Fibroblast of lung (primary cell): ENCODE results near the gene TCHHL1.

Experiments used
- EZH2 ChIP-seq: IDR thresholded peaks from 2 replicates; pipeline ENCODE4 v1.5.1; 2012; ENCODE audit warnings: low read length, control low read depth, mild to moderate bottlenecking; ENCODE audit errors: missing control alignments
- TF ChIP-seq, protein P1 (sequence below), 2 donors: IDR thresholded peaks in 1 of 2; conservative IDR thresholded peaks in 1 of 2; 1 replicate in 1 of 2; 2 replicates in 1 of 2; pipeline ENCODE4 v1.5.1; 2011 to 2012; ENCODE audit warnings: low read length in 2 of 2, control low read depth in 1 of 2, inconsistent platforms in 1 of 2, low read depth in 1 of 2, mild to moderate bottlenecking in 1 of 2

DNA sequence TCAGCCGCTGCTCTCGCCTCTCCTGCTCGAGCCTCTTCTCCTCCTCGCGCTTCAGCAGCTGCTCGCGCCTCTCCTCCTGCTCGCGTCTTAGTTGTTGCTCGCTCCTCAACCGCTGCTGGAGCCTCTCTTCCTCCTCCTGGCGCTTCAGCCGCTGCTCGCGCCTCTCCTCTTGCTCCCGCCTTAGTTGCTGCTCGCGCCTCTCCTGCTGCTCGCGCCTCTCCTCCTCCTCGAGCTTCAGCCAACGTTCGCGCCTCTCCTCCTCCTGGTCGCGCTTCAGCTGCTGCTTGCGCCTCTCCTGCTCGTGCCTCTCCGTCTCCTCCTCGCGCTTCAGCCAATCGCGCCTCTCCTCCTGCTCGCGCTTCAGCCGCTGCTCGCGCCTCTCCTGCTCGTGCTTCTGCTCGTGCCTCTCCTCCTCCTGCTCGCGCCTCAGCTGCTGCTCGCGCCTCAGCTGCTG is 22.7 kb upstream of the TCHHL1 start:
- TF ChIP-seq, protein P1, sequence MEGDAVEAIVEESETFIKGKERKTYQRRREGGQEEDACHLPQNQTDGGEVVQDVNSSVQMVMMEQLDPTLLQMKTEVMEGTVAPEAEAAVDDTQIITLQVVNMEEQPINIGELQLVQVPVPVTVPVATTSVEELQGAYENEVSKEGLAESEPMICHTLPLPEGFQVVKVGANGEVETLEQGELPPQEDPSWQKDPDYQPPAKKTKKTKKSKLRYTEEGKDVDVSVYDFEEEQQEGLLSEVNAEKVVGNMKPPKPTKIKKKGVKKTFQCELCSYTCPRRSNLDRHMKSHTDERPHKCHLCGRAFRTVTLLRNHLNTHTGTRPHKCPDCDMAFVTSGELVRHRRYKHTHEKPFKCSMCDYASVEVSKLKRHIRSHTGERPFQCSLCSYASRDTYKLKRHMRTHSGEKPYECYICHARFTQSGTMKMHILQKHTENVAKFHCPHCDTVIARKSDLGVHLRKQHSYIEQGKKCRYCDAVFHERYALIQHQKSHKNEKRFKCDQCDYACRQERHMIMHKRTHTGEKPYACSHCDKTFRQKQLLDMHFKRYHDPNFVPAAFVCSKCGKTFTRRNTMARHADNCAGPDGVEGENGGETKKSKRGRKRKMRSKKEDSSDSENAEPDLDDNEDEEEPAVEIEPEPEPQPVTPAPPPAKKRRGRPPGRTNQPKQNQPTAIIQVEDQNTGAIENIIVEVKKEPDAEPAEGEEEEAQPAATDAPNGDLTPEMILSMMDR (conservative IDR thresholded peaks at IDR 0.05 in 1 of 2, IDR thresholded peaks at IDR 0.05 in 1 of 2; ENCODE audit: low read depth in 1 of 2, low read length in 2 of 2): no peak
- TF ChIP-seq EZH2: no peak
